OCI-LY1 (cell line): ENCODE measurements around the gene WDPCP.
"Not testable (repeated sequence)": the region's sequence is repeated elsewhere in the genome, so short reads cannot be mapped to it uniquely, and the experiment has no call there.

Experiments used
- H2AFZ ChIP-seq: fragments of 200-600 bp; sonication (generic), shearing (Covaris generic); 2 replicates; pipeline ENCODE4 v1.6.0; 2014; ENCODE audit warnings: antibody characterized with exemption, mild to moderate bottlenecking, low read length
- H3F3A ChIP-seq: fragments of 200-600 bp; sonication (generic), shearing (Covaris generic); 2 replicates; pipeline ENCODE4 v1.6.0; 2014; ENCODE audit warnings: mild to moderate bottlenecking, antibody characterized with exemption, low read length, moderate library complexity; ENCODE audit not compliant: insufficient read depth
- H3K27ac ChIP-seq: fragments of 200-600 bp; sonication (generic); 2 replicates; pipeline ENCODE4 v1.5.1; 2014; ENCODE audit warnings: low read length, mixed run types, mild to moderate bottlenecking, low read depth; ENCODE audit not compliant: poor library complexity, severe bottlenecking
- H3K27me3 ChIP-seq: fragments of 200-600 bp; sonication (generic); 2 replicates; pipeline ENCODE4 v1.6.0; 2014; ENCODE audit warnings: antibody characterized with exemption, mild to moderate bottlenecking, low read length, moderate library complexity; ENCODE audit not compliant: insufficient read depth
- H3K36me3 ChIP-seq: fragments of 200-600 bp; sonication (generic); 2 replicates; pipeline ENCODE4 v1.6.1; 2014; ENCODE audit warnings: mild to moderate bottlenecking, antibody characterized with exemption, low read length, moderate library complexity, mixed read lengths; ENCODE audit not compliant: insufficient read depth
- H3K4me1 ChIP-seq: fragments of 200-600 bp; sonication (generic); 2 replicates; pipeline ENCODE4 v1.5.1; 2014; ENCODE audit warnings: mild to moderate bottlenecking, low read length, moderate library complexity; ENCODE audit not compliant: insufficient read depth, severe bottlenecking
- H3K4me2 ChIP-seq: fragments of 200-600 bp; sonication (generic), shearing (Covaris generic); 2 replicates; pipeline ENCODE4 v1.6.1; 2014; ENCODE audit warnings: low read length
- H3K4me3 ChIP-seq: fragments of 200-600 bp; sonication (generic); 2 replicates; pipeline ENCODE4 v1.5.1; 2014; ENCODE audit warnings: low read length, low read depth, mild to moderate bottlenecking, mixed read lengths; ENCODE audit not compliant: poor library complexity, severe bottlenecking
- H3K79me2 ChIP-seq: fragments of 200-600 bp; shearing (Covaris generic); 2 replicates; pipeline ENCODE4 v1.6.1; 2016; ENCODE audit warnings: mixed run types, low read length, mixed read lengths; ENCODE audit not compliant: insufficient read depth
- H3K9ac ChIP-seq: fragments of 200-600 bp; sonication (generic), shearing (Covaris generic); 2 replicates; pipeline ENCODE4 v1.6.1; 2014; ENCODE audit warnings: mild to moderate bottlenecking, low read length, mixed read lengths
- H3K9me2 ChIP-seq: fragments of 200-600 bp; sonication (generic), shearing (Covaris generic); 2 replicates; pipeline ENCODE4 v1.6.1; 2014; ENCODE audit warnings: low read depth, mild to moderate bottlenecking, low read length, mixed read lengths
- H3K9me3 ChIP-seq: fragments of 200-600 bp; shearing (Covaris generic); 2 replicates; pipeline ENCODE4 v1.6.1; 2014; ENCODE audit warnings: low read length, mixed read lengths
- H4K20me1 ChIP-seq: fragments of 200-600 bp; sonication (generic), shearing (Covaris generic); 2 replicates; pipeline ENCODE4 v1.6.0; 2016; ENCODE audit warnings: mild to moderate bottlenecking, low read length; ENCODE audit not compliant: insufficient read depth
- EZH2 ChIP-seq: fragments of 200-600 bp; sonication (generic), shearing (Covaris generic); IDR thresholded peaks from 2 replicates; pipeline ENCODE4 v1.8.0; 2017; ENCODE audit warnings: borderline replicate concordance, mixed run types, mild to moderate bottlenecking, antibody characterized with exemption, low read length, moderate library complexity, mixed read lengths
- TF ChIP-seq, protein P1 (sequence below): fragments of 200-600 bp; sonication (generic), shearing (Covaris generic); IDR thresholded peaks from 2 replicates; pipeline ENCODE4 v1.5.1; 2017; ENCODE audit warnings: mild to moderate bottlenecking, antibody characterized with exemption, low read length, moderate library complexity, mixed read lengths

The WDPCP gene

DNA sequence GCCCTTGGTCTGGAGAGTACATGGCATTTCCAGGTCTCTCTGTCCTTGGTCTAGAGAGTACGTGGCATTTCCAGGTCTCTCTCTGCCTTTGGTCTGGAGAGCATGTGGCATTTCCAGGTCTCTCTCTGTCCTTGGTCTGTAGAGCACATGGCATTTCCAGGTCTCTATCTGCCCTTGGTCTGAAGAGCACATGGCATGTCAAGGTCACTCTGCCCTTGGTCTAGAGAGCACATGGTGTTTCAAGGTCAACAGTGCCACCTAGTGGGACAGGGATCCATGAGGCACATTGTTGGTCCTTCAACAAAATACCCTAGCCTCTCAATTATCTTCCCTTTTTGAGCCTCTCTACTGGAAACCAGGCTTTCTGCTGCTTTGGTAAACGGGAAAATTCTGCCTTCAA, 287.4 kb downstream of the WDPCP start:
- H3K79me2 ChIP-seq: no peaks in the 10 kb centered on the region
- H3K9me3 ChIP-seq: peaks cover 25% of the 10 kb centered on the region
- H3K36me3 ChIP-seq: 0 out of 2 replicates have a peak, but pooled peaks cover 4% of the 10 kb centered on the region
- no peak overlapping the region for H3K27ac ChIP-seq
- no peak overlapping the region for H3K4me3 ChIP-seq
- H3K4me1 ChIP-seq: no peaks in the 10 kb centered on the region
- no peaks in the 10 kb centered on the region for H3K27me3 ChIP-seq
- no peaks in the 10 kb centered on the region for H4K20me1 ChIP-seq
- no peak overlapping the region for H3K9ac ChIP-seq
- no peaks in the 10 kb centered on the region for H3K9me2 ChIP-seq
- TF ChIP-seq, protein P1, sequence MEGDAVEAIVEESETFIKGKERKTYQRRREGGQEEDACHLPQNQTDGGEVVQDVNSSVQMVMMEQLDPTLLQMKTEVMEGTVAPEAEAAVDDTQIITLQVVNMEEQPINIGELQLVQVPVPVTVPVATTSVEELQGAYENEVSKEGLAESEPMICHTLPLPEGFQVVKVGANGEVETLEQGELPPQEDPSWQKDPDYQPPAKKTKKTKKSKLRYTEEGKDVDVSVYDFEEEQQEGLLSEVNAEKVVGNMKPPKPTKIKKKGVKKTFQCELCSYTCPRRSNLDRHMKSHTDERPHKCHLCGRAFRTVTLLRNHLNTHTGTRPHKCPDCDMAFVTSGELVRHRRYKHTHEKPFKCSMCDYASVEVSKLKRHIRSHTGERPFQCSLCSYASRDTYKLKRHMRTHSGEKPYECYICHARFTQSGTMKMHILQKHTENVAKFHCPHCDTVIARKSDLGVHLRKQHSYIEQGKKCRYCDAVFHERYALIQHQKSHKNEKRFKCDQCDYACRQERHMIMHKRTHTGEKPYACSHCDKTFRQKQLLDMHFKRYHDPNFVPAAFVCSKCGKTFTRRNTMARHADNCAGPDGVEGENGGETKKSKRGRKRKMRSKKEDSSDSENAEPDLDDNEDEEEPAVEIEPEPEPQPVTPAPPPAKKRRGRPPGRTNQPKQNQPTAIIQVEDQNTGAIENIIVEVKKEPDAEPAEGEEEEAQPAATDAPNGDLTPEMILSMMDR: peak; percentile 33; the same call in 1 of the 2 replicates
- no peak for TF ChIP-seq EZH2
- H2AFZ ChIP-seq: no peak overlapping the region
- no peaks in the 10 kb centered on the region for H3F3A ChIP-seq
- H3K4me2 ChIP-seq: no peak overlapping the region

DNA sequence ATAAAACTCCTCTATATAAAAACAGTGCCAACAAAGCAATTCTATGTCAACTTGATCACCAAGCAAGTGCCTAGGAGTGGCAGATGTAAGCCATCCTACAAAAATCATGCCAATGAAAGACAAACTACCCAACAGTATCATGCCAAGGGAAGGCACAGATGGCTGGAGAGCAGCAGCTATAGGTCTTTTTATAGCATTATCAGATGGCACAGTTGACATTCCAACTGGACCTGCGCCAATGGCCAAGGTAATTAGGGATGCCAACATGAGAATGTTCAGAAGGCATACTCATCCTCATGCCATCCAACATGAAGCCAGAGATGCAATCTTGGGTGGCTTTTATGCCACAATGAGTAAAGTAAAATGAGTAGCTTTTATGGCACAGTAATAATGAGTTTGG, 300.3 kb downstream of the WDPCP start:
- Histone ChIP-seq H3K4me1 (no peaks in the 10 kb centered on the region), H3K36me3 (no peaks in the 10 kb centered on the region), H3K4me3 (no peak overlapping the region), H4K20me1 (no peaks in the 10 kb centered on the region), H3K4me2 (no peak overlapping the region), H3K27ac (no peak overlapping the region), H3K9ac (no peak overlapping the region), H2AFZ (no peak overlapping the region), H3K27me3 (no peaks in the 10 kb centered on the region), H3K79me2 (no peaks in the 10 kb centered on the region), H3K9me3 (peaks cover 2% of the 10 kb centered on the region; the same call in 1 of the 2 replicates), H3F3A (no peaks in the 10 kb centered on the region), H3K9me2 (no peaks in the 10 kb centered on the region)
- TF ChIP-seq EZH2: no peak
- TF ChIP-seq, protein P1: no peak

DNA sequence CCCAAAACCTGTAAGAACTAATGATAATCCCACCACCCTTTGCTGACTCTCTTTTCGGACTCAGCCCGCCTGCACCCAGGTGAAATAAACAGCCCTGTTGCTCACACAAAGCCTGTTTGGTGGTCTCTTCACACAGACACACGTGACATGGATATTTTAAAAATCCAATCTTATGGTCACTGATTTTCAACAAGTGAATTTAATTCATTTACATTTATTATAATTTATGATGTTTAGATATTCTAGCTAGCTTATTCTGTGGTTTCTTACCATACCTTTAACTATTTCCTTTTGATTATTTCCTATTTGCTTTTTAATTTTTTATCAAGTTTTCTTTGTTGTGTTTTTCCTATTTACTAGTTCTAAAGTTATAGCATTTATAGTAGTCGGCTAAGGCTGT, 301.8 kb downstream of the WDPCP start:
- not testable (repeated sequence) for H3K4me1 ChIP-seq, H3K9ac ChIP-seq, H3K27ac ChIP-seq, H4K20me1 ChIP-seq, H3K9me2 ChIP-seq, H3K79me2 ChIP-seq, H3K27me3 ChIP-seq, H3K4me2 ChIP-seq, H3F3A ChIP-seq, H3K4me3 ChIP-seq, H3K9me3 ChIP-seq, H2AFZ ChIP-seq, H3K36me3 ChIP-seq

DNA sequence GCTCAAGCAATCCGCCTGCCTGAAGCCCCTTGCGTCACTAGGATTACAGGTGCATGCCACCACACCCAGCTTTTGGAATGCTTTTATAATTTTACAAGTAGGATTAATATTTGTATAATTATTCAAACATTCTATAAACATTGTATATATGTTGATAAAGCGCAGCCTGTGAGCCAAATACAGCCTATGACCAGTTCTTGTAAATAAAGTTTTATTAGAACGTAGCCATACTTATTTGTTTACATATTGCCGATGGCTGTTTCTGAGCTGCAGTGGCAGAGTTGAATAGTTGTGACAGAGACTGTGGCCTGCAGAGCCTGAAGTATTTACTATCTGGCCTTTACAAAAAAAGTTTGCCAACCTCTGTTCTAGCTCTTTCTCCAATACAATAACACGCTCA, 305.0 kb downstream of the WDPCP start:
- H3K79me2 ChIP-seq: no peaks in the 10 kb centered on the region
- H2AFZ ChIP-seq: no peak overlapping the region
- H3F3A ChIP-seq: no peaks in the 10 kb centered on the region
- no peak overlapping the region for H3K9ac ChIP-seq
- no peaks in the 10 kb centered on the region for H4K20me1 ChIP-seq
- H3K27me3 ChIP-seq: no peaks in the 10 kb centered on the region
- no peak overlapping the region for H3K27ac ChIP-seq
- peaks cover 2% of the 10 kb centered on the region; the same call in 1 of the 2 replicates for H3K9me3 ChIP-seq
- no peak overlapping the region for H3K4me3 ChIP-seq
- H3K4me1 ChIP-seq: no peaks in the 10 kb centered on the region
- no peaks in the 10 kb centered on the region for H3K36me3 ChIP-seq
- H3K9me2 ChIP-seq: no peaks in the 10 kb centered on the region
- no peak overlapping the region for H3K4me2 ChIP-seq
- TF ChIP-seq EZH2: no peak
- TF ChIP-seq, protein P1: no peak
